K562 (cell line): Measurements from ENCODE around the gene IL27RA. TPM values are rescaled to one million over a fixed set of nuclear protein-coding genes. Genes with fewer than 3 reads are reported as not detected.

Experiments used
- CBX8 ChIP-seq: fragments of 200-600 bp; sonication (generic); IDR thresholded peaks from 2 replicates; pipeline ENCODE4 v1.6.1; 2012; ENCODE audit warnings: borderline replicate concordance, mixed run types, low read depth, mild to moderate bottlenecking, moderate library complexity, mixed read lengths, low read length, control low read depth, inconsistent platforms; ENCODE audit not compliant: poor library complexity, severe bottlenecking; ENCODE audit errors: extremely low read depth
- DEAF1 ChIP-seq: fragments of 450-650 bp; formaldehyde crosslinking; IDR thresholded peaks from 2 replicates; pipeline ENCODE4 v1.4.0; 2020; ENCODE audit warnings: mild to moderate bottlenecking, moderate library complexity
- ELF1 ChIP-seq: fragments of 200-800 bp; sonication (Bioruptor generic); IDR thresholded peaks from 2 replicates; pipeline ENCODE4 v1.6.1; 2016; ENCODE audit warnings: missing genetic modification characterization, missing compliant biosample characterization
- FOS ChIP-seq: IDR thresholded peaks from 3 replicates; pipeline ENCODE4 v1.6.1; 2011; ENCODE audit not compliant: insufficient read length; ENCODE audit errors: extremely low read depth
- GTF2F1 ChIP-seq: IDR thresholded peaks from 2 replicates; pipeline ENCODE4 v1.6.1; 2011; ENCODE audit warnings: low read depth, low read length, improper control_type of control experiment
- IRF9 ChIP-seq: fragments of 450-650 bp; IDR thresholded peaks from 2 replicates; pipeline ENCODE4 v1.6.1; 2016; ENCODE audit warnings: missing biosample characterization, missing genetic modification characterization
- MAX ChIP-seq: sonication (generic); formaldehyde crosslinking; IDR thresholded peaks from 2 replicates; pipeline ENCODE4 v1.9.0; 2022; ENCODE audit warnings: mild to moderate bottlenecking, missing genetic modification reagents
- MLLT1 ChIP-seq, 2 experiments: fragments of 450-650 bp; IDR thresholded peaks; 2 replicates each; pipeline ENCODE4 v1.6.1; 2016
- ZFX ChIP-seq: sonication (generic); formaldehyde crosslinking; IDR thresholded peaks from 2 replicates; pipeline ENCODE4 v1.8.0; 2022; ENCODE audit warnings: mild to moderate bottlenecking, missing genetic modification reagents, moderate library complexity
- ZNF133 ChIP-seq: fragments of 250-450 bp; sonication (Bioruptor Pico); IDR thresholded peaks from 2 replicates; pipeline ENCODE4 v1.4.0; 2020; ENCODE audit warnings: mild to moderate bottlenecking
- ZNF274 ChIP-seq: IDR thresholded peaks from 2 replicates; pipeline ENCODE4 v1.6.1; 2011; ENCODE audit warnings: low read depth, mild to moderate bottlenecking, low read length, moderate library complexity, borderline replicate concordance
- ZNF280A ChIP-seq: fragments of 450-650 bp; IDR thresholded peaks from 2 replicates; pipeline ENCODE4 v1.6.1; 2018; ENCODE audit warnings: mild to moderate bottlenecking, low read depth; ENCODE audit not compliant: partially characterized antibody
- ZNF584 ChIP-seq: fragments of 200-800 bp; sonication (Bioruptor generic); IDR thresholded peaks from 2 replicates; pipeline ENCODE4 v1.6.1; 2016; ENCODE audit warnings: low read depth, mild to moderate bottlenecking, missing genetic modification characterization, missing compliant biosample characterization
- ZNF609 ChIP-seq: sonication (generic); formaldehyde crosslinking; IDR thresholded peaks from 2 replicates; pipeline ENCODE4 v1.8.1; 2023; ENCODE audit warnings: missing genetic modification reagents, mild to moderate bottlenecking, borderline replicate concordance
- ZNF696 ChIP-seq: fragments of 250-450 bp; sonication (Bioruptor Pico); conservative IDR thresholded peaks from 2 replicates; pipeline ENCODE4 v1.4.0; 2020; ENCODE audit warnings: mild to moderate bottlenecking, moderate library complexity
- ZNF77 ChIP-seq: fragments of 250-450 bp; sonication (Bioruptor Pico); IDR thresholded peaks from 2 replicates; pipeline ENCODE4 v1.5.0; 2020
- polyA plus RNA-seq, 8 experiments: library from polyadenylated mRNA; depleted of rRNA in 4 of 8; stranded (reverse) in 5 of 8; unstranded in 3 of 8; fragments of >200 nt; fragmentation: Nextera tagmentation in 2 of 8; fragmentation: Illumina TruSeq in 1 of 8; extraction: Ambion mirVana in 2 of 8; extraction: Trizol in 1 of 8; gene quantifications; 2 replicates each; pipeline versions ENCODE4 v1.2.1 to v1.2.3, GENCODE V29; 2011 to 2014; ENCODE audit warnings: inconsistent platforms in 1 of 8, missing spikeins in 1 of 8
- total RNA-seq, 7 experiments: library from RNA; depleted of rRNA in 6 of 7; stranded (reverse); fragments of >200 nt in 6 of 7; fragmentation: Illumina TruSeq in 2 of 7; extraction: Trizol in 2 of 7; gene quantifications; 2 replicates each; pipeline versions ENCODE4 v1.2.1 to v1.2.3, GENCODE V29; 2011 to 2021; ENCODE audit warnings: low replicate concordance in 1 of 7

Gene IL27RA
- total and polyA plus RNA-seq, 9 of the 15 experiments (the other 6 are each of a cell fraction or from before 2014, with no cell fraction given): 1.9 to 15.9 (median 12.0) TPM

GRCh38 chr19:14006085-14006765 is 25.3 kb upstream of the IL27RA start, which contains the start of gene RFX1 (continued):
- TF ChIP-seq ZNF280A (no peak), ZNF77 (CRISPR knock-in tag) (no peak), ZNF696 (no peak), GTF2F1 (no peak), ZFX (CRISPR knock-in tag) (0 out of 2 replicates have a peak, but pooled peaks have one; percentile 43), CBX8 (no peak), MLLT1 (IDR thresholded peaks at IDR 0.05) (peak in 1 of 2 experiments; percentile 99; a peak in 2 of 4 replicates), FOS (peak; percentile 99), ELF1 (tag) (no peak), DEAF1 (CRISPR knock-in tag) (no peak), ZNF609 (CRISPR knock-in tag) (no peak), MAX (no peak), ZNF133 (CRISPR knock-in tag) (no peak), ZNF584 (CRISPR knock-in tag) (no peak), IRF9 (no peak), ZNF274 (no peak)
